Measurements from ENCODE around the gene CLEC16A.

Gene CLEC16A

DNA sequence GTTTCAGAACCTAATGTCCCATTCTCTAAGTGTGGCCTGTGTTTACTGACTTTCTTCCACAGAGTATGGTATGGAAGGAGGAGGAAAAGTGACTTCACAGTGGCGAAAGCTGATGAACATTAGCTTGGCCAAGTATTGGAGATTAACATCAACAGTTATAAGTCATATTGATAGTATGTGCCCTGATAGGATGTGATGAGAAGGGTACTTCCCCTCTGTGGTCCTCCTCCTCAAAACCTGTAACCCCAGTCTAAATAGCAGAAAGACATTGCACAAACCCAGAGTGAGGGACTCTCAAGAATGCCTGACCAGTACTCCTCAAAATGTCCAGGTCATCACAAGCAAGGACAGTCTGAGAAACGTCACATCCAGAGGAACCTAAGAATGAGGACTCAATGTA, 73.1 kb downstream of the CLEC16A start:
- no peak for DNase-seq

DNA sequence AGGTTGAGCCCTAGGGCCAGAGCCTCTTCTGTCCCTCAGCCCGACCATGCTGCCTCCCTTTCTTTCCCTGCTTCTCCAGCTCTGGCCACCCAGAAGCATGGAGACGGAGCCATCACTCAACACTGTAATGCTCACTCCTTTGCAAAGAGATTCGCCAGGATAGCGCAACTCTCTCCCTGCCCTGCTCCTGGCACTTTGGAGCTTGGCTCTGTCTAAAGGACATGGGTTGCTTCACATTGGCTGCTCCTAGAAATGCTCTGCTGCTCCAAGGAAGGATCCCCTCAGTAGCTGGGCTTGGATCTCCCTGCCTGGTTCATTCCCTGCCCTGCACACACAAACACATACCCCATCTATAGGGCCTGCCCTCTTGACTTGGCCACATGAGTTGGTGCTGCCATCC, 76.0 kb downstream of the CLEC16A start:
- DNase-seq: no peak

DNA sequence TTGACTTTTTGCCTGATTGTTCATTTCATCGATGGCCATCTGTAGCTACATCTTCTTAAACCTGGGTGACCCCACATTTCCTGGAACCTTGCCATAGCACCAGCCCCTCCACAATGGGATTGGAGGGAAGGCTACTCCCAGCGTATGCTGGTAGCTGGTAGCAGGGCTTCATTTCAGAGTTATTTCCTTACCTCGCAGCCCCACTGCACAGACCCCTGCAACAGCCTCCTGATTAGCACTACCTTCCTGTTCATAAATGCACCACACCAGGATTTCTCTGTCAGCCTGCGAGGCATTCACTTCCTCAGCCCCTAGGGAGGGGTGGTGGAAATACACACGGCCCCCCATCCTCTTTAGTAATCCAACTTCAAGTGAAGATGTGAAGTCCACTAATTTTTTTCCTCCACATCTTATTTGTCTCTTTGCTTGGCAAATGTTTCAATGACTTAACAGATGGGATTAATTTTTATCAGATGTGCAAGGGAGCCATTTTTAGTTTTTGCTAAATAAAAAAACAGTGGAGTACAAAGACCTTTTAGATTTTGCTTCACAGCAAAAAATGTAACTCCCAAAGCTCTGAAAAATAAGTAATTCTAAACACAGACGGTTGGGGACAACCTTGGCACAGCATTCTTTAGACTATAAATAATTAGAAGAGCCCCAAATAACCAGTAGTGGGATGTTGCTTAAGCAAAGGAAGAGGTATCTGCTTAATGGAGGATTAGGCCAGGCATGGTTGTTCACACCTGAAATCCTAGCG, 76.6 kb downstream of the CLEC16A start:
- no peak for DNase-seq

DNA sequence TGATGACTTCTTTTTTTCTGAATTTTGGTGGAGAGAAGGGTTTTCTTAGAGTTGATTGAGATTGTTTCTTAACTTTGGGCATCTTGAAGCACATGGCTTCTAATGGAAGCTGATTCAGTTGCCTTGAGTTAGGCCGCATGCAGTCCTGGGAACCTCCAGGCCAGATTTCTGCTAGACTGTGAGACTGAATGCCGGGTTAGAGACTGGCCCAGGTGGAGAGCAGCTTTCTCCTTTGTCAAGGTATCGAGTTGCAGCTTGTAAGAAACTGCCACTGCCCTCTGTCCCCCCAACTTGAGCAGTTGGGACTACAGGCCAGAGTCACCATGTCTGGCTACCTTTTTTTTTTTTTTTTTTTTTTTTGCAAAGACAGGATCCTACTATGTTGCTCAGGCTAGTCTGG, 77.6 kb downstream of the CLEC16A start:
- no peak for DNase-seq

DNA sequence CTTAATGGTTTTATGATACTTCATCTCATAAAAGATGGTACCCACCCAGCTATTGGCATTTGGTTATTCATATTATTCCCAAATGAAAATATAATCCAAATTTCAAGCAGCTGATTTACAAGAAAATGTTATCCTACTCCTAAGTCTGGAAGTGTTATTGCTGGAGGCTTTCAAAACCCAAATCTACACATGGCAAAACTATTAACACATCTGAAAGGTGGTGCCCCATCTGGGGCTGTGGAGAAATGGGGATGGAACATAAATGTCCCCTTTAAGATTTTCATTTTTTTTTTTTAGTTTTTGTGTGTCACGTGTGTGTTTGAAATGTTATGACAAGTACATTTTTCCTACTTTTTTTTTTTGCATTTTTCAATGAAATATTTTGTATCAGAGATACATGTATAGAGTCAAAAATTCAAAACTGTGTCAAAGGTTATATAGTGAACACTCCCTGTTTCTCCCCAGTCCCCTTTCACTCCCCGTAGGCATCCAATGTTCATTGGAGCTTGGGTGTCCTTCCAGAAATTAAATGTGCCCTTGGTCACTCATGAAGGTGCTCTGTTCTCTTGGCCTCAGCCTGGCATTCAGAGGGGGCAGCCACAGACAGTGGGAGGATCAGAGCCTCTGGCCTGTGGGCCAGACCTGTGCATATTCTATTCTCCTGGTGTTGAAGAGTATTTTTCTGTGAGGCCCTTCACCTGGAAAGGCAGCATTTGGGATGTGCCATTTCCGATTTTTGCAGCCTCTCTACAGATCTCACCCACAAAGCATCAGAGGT, 79.1 kb downstream of the CLEC16A start:
- DNase-seq: no peak

DNA sequence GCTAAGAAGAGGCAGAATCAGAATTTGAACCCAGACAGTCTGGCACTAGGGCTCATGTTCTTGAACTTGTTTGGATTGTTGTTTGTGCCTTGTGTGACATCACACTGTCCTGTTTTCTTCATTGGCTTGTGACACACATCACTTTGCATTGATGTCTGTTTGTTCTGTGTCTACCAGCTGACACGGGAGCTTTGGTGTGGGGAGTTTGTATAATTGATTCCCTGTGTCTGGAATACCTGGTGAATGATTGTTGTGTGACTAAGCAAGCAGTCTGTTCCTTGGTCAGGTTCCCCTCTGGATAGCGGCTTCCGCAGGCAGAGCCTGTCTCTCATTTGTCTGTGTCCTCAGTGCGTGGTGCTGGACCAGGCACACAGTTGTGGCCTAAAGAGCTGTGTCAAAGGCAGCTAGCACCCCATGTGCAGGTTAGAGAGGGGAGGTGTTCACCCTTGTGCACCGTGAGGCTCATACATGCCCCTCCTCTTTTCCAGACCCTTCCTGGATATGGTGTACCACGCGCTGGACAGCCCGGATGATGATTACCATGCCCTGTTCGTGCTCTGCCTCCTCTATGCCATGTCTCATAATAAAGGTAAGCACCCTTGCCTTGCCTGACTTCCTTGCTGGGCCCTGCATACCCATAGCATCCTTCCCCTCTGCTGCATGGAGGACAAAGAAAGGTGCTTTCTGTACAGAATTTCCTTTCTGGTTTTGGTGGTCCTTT, 80.1 kb downstream of the CLEC16A start:
- no peak for DNase-seq

DNA sequence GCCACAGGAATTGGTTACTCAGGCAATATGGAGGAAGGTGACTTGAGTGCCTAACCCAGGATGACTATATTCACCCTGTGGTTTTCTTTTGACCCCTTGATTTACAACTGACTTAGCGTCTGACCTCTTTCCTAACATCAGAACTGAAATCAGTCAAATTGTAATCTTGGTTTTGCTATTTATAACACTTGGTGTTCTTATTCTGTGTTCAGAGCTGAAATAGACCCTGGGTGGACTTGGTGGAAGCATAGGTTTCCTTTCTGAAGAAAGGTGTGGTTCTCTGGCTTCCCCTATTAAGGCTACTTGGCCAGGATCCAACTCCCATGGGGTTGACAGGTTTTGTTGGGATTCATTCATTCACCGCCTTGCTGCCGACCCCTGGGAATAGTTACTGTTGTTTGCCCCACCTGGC, 80.8 kb downstream of the CLEC16A start:
- no peak for DNase-seq

DNA sequence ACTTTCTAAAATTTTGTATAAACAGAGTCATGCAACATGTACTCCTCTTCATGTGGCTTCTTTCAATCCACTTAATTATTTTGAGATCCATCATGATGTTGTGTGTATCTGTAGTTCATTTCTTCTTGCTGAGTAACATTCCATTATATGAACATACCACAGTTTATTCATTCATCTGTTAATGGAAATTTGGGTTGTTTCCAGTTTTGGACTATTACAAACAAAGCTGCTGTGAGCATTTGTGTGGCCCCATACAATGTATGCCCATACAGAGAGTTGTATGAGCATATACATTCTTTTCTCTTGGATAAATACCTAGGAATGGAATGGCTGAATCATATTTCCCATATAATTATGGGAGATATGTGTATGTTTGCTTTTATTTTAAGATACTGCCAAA, 85.6 kb downstream of the CLEC16A start:
- no peak for DNase-seq

DNA sequence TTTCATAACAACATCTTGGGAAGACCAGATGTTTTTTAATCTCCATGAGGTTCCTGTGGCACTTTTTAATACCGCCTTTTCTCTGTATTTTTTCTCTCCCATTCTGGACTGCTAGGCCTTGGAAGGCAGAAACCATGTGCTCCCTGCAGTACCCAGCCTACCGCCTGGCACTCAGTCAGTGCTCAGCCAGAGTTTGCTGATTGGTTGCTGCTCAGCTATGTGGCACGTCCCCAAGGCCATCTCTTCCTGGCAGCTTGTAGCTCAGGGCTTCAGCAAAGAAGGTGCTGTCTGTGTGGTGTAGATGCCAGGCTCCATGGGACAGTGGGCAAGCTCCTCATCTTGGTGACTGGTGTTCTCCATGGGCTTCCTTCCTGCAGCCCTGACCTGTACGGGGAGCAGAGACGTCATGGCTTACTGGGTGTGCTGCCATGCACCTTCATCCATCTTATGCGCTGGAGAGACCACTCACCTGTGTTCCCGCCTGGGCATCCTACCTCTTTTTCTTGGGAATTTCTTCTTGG, 86.7 kb downstream of the CLEC16A start:
- no peak for DNase-seq

DNA sequence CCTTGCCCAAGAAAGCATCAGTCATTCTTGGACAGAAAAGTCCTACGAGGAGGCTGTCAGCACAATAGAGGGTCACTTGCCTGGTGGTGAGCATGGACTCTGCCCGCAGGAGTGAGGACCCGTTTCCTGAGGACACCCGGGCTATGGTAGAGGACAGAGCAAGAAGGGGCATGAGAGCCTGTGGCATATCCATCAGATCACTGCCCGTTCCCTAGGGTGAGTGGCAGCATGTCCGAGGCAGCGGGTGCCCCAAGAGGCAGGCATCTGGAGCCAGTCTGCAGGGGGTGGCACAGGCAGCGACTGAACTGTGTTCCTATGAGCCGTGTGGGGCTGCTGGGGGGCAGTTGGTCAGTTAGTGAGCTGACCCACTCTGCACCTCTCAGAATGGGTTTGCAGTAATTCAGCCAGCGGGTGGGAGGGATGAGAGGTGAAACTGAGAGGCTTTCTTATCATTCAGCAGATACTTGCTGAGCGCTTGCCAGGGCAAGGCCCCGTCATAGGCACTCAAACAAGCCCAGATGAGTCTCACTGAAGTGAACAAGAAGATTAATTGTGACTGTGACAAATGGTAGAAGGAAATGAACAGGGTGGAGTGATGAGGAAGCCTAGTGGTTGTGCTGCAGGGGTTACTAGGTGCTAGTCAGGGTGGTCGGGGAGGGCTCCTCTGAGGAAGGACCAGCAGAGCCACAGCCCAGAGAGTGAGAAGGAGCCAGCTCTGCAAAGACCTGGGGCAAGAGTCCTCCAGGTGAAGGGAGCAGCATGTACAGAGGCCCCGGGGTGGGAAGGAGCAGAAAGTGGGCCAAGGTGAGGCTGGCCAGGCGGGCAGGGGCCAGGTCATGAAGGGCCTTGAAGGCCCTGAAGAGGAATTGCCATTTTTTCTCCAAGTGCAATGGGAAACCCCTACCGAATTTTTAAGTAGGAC, 87.9 kb downstream of the CLEC16A start:
- DNase-seq: no peak

DNA sequence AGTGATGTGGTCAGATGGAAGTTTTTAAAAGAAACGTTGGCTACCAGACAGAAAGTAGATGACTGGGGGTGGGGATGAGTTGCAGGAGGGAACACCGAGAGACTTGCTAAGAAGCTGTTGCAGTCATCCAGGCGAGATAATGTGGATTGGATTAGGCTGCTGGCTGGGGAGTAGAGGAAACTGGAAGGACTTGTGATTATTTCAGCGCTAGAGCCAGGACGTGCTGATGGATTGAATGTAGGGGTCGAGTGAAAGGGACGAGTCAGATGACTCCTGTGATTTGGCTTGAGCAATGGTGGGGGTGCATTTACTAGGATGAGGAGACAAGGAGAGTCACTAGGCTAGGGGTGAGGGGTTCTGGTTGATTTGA, 88.5 kb downstream of the CLEC16A start:
- DNase-seq: no peak

DNA sequence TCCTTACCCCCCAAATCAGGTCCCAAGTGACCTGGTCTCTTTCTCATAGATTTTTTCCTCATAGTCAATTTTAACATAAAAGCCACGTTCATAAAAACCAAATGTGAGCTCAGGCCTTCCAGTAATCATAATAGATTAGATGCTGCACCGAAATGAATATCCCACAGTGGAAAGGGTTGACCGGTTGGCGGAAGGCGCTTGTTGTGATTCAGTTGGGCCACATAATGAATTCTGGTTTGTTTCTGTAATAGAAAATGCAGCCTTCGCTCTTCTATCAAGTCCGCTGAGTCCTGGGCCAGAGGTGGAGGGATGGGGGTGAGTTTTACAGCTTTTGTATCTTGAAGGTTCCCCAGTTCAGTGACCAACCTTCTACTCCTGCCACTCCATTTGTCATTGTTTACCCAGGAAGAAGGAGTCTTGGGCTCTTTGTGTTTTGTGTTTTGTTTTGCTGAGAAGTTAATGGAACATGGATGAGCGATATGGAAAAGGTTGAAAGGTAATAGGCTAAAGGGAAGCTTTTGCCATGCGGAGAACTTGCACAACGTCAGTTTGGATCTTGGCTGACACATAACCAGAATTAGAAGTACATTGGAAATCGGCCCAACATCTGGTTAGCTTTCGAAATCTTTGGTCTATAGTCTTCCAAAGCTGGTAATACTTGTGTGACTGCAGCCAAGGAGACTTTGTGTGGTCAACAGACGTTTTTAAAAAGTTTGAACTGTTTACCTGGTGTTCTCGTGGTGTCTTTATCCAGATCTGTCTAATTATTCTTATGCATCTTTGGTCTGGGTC, 89.5 kb downstream of the CLEC16A start:
- no peak for DNase-seq

DNA sequence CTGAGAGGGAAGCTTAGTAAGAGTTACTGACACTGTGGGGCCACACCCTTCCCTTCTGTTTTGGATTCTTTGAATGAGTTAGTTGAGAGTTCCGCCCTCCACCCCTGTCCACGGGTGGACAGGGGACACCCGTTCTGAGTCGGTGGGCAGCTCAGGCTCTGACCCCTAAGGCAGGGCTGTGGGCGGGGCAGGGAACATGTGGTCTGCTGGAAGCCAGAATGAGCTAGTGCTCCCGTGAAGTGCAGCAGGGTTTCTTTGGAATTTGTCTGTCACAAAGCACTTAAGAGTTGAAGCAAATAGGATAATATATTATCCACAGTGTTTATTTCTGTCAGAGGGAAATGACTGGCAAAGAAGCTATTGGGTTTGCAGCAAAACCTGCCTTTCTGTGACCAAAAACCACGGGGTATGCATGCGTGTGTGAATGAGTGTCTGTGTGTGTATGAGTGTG, 90.1 kb downstream of the CLEC16A start:
- DNase-seq: no peak

DNA sequence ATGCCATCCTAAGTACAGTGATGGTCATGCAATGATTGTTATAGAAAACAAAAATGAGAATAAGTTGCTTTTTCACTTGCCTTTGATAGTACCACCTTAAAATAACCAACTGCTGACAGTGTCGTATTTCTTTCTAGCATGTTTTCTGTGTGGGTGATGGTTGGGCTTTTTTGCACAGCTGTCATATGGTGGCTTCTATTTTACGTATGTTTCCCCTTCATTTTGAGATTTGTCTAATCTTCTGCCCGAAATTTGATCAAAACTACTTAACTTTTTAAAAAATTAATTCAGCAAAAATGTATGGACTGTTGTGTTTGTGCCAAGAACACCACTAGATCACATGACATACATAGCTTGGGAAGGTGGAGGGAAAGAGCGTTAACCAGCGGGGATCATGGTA, 90.7 kb downstream of the CLEC16A start:
- no peak for DNase-seq

DNA sequence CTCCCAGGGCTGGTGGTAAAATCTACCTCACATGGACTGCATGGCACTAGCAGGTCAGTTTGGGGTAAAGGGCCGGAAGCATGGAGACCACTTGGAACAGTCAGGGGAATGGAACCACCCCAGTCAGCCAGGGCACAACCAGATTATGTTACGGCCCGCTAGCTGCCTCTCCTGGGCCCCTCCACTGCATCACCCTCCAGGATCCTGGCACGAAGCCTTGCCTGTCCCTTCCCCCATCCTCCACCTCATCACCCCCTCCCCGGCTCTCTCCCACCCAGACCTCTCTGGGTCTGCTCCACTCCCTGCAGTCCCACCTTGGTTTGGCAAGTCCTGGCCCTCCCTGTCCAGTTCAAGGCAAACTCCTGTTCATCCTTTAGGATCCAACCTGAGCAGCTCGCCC, 91.7 kb downstream of the CLEC16A start:
- no peak for DNase-seq

DNA sequence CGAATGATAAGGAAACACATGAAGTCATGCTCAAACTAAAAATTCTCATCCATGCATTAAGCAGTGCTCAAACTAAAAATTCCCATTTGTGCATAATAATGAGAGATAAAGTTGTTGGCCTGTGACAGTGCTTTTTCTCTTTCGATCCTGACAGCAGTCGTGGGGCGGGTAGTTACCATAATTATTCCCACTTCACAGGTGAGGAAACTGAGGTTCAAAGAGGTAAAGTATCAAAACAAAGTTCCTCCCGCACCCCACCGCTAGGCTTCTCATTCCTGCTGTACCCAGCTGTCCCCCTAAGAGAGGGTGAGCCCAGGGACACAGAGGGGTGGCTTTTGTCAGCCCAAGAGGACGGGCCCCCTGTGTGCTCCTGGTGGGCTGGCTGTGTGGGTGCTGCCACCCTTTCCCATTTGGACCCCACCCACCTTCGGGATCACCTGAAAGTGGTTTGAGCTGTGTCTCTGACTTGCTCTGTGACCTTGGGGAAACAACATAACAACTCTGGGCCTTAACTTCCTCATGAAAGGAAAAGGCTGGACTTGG, 92.6 kb downstream of the CLEC16A start:
- DNase-seq: no peak

DNA sequence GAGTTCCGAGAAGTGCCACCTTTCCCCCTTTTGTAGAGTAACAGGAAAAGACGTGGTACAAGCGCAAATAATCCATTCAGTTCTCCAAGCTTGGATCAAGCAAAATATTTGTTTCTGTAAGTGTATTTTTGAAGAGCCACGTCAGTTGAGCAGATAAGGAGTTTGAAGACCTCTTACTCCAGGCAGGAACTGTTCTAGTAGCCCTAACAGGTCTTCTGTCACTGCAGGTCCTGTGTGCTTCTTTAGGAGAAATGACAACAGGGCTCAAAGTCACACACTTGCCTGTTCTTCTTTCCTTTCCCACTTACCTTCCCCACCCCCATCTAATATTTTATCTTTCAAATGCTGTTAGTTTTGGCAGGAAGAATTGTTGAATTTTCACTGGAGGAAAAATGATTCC, 93.9 kb downstream of the CLEC16A start:
- DNase-seq: no peak

DNA sequence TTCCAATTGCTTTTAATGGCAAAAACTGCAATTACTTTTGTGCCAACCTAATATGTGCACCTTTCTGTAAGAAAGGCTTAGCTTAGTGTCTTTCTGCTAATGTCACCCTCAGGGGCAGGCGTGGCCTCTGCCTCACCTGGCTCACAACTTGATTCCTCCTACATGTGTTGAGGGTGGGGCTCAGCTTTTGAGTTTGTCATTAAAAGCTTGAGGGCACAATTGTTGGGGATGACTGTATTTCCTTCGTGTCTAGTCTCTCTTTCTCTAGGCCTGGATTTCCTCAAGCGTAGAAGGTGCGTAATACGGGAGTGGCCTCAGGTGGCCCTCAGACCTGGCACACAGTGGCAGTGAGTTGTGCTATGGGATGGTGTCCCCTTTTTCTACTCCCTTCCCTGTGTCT, 94.4 kb downstream of the CLEC16A start:
- DNase-seq: no peak

DNA sequence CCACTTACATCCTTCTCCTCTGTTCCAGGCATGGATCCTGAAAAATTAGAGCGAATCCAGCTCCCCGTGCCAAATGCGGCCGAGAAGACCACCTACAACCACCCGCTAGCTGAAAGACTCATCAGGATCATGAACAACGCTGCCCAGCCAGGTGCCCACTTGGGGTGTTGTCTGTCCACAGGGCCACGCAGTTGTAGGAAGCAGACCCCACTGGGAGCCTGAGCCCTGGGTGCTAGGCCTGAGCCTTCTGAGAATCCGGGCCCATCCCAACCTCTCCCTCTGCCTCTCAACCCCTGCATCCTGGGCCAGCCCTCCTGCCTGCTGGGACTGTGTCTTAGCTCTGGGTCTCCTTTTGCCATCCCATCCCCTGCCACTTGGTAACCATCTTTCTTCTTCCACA, 95.4 kb downstream of the CLEC16A start:
- no peak for DNase-seq

DNA sequence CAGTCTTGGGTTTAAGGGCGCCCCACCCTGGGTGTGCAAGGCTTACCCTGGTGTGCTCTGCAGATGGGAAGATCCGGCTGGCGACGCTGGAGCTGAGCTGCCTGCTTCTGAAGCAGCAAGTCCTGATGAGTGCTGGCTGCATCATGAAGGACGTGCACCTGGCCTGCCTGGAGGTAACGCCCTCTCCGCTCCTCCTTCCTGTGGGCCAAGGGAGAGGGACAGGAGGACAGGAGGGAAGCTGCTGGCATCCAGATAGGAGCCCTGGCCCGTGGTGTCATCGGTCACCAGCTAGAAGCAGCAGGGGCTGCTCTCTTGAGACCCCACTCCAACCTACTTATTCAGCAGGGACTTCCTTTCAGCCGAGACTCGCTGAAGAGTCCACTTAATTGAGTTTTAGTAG, 97.8 kb downstream of the CLEC16A start:
- no peak for DNase-seq

DNA sequence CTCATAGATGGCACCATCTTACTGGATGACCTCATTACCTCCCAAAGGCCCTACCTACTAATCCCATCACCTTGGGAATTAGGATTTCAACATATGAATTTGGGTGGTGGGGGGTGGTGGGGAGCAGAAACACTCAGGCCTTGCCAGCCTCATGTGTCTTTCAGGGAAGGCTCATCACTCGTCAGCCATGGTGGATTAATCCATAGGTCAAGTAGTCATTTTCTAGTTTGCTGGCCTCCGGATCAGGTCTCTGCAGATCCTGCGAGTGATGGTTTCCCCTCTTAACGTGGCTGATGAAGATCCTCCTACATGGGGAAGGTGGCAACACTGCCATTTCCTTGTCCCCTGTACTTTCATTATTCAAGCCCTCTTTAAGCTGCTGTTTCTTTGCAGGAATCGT, 101.1 kb downstream of the CLEC16A start:
- no peak for DNase-seq
